Activated CD4-positive, alpha-beta memory T cell treated with anti-CD3 and anti-CD28 coated beads, Interleukin-2, amount 10 ng/mL, durations not matched to agents 7 days and 5 days (primary cell): ENCODE data around the gene ELMO1. TPM values are rescaled to one million over a fixed set of nuclear protein-coding genes. Genes with fewer than 3 reads are reported as not detected.

ENCODE experiments used
- CTCF ChIA-PET: fragments of 350-600 bp; sonication (Branson Sonifier 250); formaldehyde crosslinking; loops from one replicate; lab custom pipeline; 2021; ENCODE audit warnings: antibody characterized with exemption, inconsistent platforms; lab: Charles Lee
- POLR2A ChIA-PET: fragments of 350-600 bp; sonication (Branson Sonifier 250); formaldehyde crosslinking; loops from one replicate; lab custom pipeline; 2021; ENCODE audit warnings: antibody characterized with exemption; lab: Charles Lee
- DNase-seq: peaks from one replicate; pipeline ENCODE4 v3.0.0-alpha.2; 2020
- H3K27ac Mint-ChIP-seq: one replicate; pipeline ENCODE4 v1.8.0; 2021; ENCODE audit warnings: mild to moderate bottlenecking, mixed read lengths
- H3K27me3 Mint-ChIP-seq: one replicate; pipeline ENCODE4 v1.8.0; 2021; ENCODE audit warnings: mixed read lengths
- H3K36me3 Mint-ChIP-seq: one replicate; pipeline ENCODE4 v1.8.0; 2021; ENCODE audit warnings: low read depth, mixed read lengths
- H3K4me1 Mint-ChIP-seq: one replicate; pipeline ENCODE4 v1.8.0; 2021; ENCODE audit warnings: mixed read lengths
- H3K4me3 Mint-ChIP-seq: one replicate; pipeline ENCODE4 v1.8.0; 2021; ENCODE audit warnings: mild to moderate bottlenecking, mixed read lengths
- H3K9me3 Mint-ChIP-seq: one replicate; pipeline ENCODE4 v1.8.0; 2021; ENCODE audit warnings: mixed read lengths
- total RNA-seq, 2 experiments: library from RNA; stranded (reverse); gene quantifications; one replicate each; pipeline ENCODE4 v1.2.3, GENCODE V29; 2021

The ELMO1 gene
- total RNA-seq, 2 experiments from 2014 or later = 100 to 102 TPM

DNA sequence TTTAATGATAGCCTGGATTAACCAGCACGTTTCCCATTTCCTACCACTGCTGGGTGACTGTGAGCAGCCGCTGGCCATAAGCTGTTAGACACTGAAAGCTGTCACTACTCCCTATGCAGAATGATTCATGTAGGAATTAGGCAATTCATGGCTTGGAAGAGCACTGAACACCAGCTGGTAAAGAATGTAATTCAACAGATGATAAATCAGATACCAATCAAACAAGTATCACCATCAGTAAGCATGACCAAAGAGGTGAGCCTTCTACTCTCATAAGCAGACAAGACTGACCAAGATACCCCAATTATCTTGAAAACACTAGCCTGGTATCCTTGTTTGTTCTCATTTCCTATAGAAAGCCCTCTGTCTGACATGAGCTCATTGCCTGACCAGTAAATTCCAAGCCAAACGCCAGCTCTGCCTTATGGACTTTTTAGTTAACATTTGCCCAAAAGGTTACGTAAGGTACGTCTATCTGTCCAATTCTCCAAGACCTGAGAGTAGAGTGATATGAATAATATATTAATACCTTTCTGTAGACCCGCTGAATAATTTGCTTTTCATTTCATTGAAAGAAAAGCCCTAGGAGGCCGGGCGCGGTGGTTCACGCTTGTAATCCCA lies 127.7 kb downstream of the ELMO1 start:
- no peaks in the 10 kb centered on the region for H3K9me3 Mint-ChIP-seq
- DNase-seq = no peak
- H3K27me3 Mint-ChIP-seq = no peaks in the 10 kb centered on the region
- POLR2A ChIA-PET = interaction anchor here (1.1 kb wide), 1 partner anchor 13 kb away, joined by 3 read pairs; no protein-coding TSS in a partner anchor
- H3K4me1 Mint-ChIP-seq = peaks cover 17% of the 10 kb centered on the region
- CTCF ChIA-PET = interaction anchor here (0.7 kb wide), 1 partner anchor 74 kb away, joined by 3 read pairs; no protein-coding TSS in a partner anchor
- H3K4me3 Mint-ChIP-seq = no peak overlapping the region
- H3K27ac Mint-ChIP-seq = no peak overlapping the region
- peaks cover 42% of the 10 kb centered on the region for H3K36me3 Mint-ChIP-seq

GRCh38 chr7:37320140-37320847 lies 128.4 kb downstream of the ELMO1 start:
- H3K9me3 Mint-ChIP-seq = no peaks in the 10 kb centered on the region
- ChIA-PET POLR2A (interaction anchor here (0.7 to 0.8 kb wide), 2 partner anchors 33 to 172 kb away, joined by 3 read pairs; no protein-coding TSS in a partner anchor), CTCF (no interaction called here)
- H3K27ac Mint-ChIP-seq = no peak overlapping the region
- no peaks in the 10 kb centered on the region for H3K27me3 Mint-ChIP-seq
- DNase-seq = no peak
- H3K4me3 Mint-ChIP-seq = no peak overlapping the region
- peaks cover 40% of the 10 kb centered on the region for H3K36me3 Mint-ChIP-seq
- H3K4me1 Mint-ChIP-seq = peaks cover 22% of the 10 kb centered on the region

GRCh38 chr7:37318541-37318940 lies 130.1 kb downstream of the ELMO1 start:
- POLR2A ChIA-PET = no interaction called here
- Mint-ChIP-seq H3K9me3 (no peaks in the 10 kb centered on the region), H3K36me3 (peaks cover 42% of the 10 kb centered on the region), H3K4me1 (peaks cover 33% of the 10 kb centered on the region), H3K4me3 (no peak overlapping the region), H3K27me3 (no peaks in the 10 kb centered on the region), H3K27ac (no peak overlapping the region)
- DNase-seq = no peak
- CTCF ChIA-PET = no interaction called here

DNA sequence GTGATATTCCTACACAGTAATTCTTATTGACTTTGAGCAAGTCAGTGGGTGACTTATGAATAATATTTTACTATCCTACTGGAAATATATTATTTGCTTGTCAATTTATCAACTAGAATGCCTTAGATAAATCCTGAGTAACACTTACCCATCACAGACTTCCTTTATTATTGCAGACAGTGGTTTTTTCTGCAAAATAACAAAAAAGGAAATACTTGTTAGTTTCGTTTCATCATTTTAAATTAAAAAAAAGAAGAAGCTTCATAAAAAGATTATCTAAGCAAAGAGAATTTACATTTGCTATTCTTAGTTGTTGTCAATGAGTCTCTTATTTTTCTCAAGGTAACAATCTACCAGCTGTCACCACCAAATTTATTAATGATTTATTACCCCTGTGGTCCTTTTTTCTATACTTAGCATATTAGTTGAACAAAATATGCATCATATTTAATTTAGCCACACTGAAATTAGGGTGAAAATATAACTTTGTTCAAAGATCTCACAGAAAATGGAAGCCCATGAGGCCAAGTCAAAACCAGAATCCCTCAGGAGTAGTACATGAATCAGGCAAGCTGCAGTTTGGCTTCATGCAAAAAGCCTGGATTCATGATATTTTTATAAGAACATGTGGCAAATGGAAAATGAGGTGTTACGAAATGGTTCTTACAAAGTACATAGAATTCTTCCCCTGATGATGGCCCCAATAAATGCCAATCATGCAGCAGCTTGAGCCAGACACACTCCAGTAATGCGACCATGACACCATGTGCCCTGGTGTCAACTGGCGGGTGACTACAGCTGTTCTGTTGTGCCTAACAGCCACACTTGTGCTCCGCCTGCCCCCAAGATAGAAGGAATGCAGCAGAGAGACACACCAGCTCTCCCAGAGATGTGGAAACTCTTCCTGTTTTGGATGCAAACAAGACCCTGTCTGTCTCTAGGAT lies 132.6 kb downstream of the ELMO1 start:
- H3K27me3 Mint-ChIP-seq = no peaks in the 10 kb centered on the region
- H3K9me3 Mint-ChIP-seq = no peaks in the 10 kb centered on the region
- peaks cover 51% of the 10 kb centered on the region for H3K4me1 Mint-ChIP-seq
- ChIA-PET CTCF (interaction anchor here (0.7 to 1.7 kb wide), 3 partner anchors 26 to 39 kb away, joined by 3 read pairs; no protein-coding TSS in a partner anchor), POLR2A (interaction anchor here (1.2 kb wide), 1 partner anchor 10 kb away, joined by 3 read pairs; no protein-coding TSS in a partner anchor)
- H3K36me3 Mint-ChIP-seq = peaks cover 56% of the 10 kb centered on the region
- DNase-seq = no peak
- H3K27ac Mint-ChIP-seq = peak overlapping the region; percentile 37
- no peak overlapping the region for H3K4me3 Mint-ChIP-seq

DNA sequence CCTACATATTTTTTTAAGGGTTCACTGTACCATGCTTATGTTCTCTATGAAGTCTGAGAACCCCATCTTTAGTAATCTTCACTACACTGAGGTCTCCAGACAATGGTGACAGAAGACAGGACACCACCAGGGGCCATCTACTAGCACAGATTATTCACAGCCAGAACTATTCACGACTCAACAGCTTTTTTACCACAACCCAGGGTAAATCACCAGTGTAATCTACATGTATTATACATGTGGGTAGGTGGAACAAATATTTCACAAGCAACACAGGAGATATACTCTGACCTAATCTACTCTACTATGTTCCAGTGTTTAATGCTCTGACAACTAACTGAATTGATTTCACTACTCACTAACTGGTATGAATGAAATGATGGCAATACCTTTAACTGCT lies 136.1 kb downstream of the ELMO1 start:
- peaks cover 74% of the 10 kb centered on the region for H3K4me1 Mint-ChIP-seq
- no peak for DNase-seq
- ChIA-PET CTCF (interaction anchor here (1.0 kb wide), 1 partner anchor 30 kb away, joined by 4 read pairs; no protein-coding TSS in a partner anchor), POLR2A (interaction anchor here (0.8 to 1.3 kb wide), 2 partner anchors 30 to 43 kb away, joined by 3 to 4 read pairs; no protein-coding TSS in a partner anchor)
- no peaks in the 10 kb centered on the region for H3K27me3 Mint-ChIP-seq
- H3K36me3 Mint-ChIP-seq = peaks cover 86% of the 10 kb centered on the region
- H3K4me3 Mint-ChIP-seq = no peak overlapping the region
- H3K9me3 Mint-ChIP-seq = peaks cover 5% of the 10 kb centered on the region
- no peak overlapping the region for H3K27ac Mint-ChIP-seq

GRCh38 chr7:37311355-37311754 lies 137.3 kb downstream of the ELMO1 start:
- ChIA-PET POLR2A (interaction anchor here (1.1 to 2.4 kb wide), 4 partner anchors 26 to 44 kb away, joined by 4 to 11 read pairs (median 6); no protein-coding TSS in a partner anchor), CTCF (no interaction called here)
- Mint-ChIP-seq H3K36me3 (peaks cover 89% of the 10 kb centered on the region), H3K4me1 (peaks cover 64% of the 10 kb centered on the region), H3K27ac (peak overlapping the region; percentile 83), H3K9me3 (peaks cover 7% of the 10 kb centered on the region), H3K4me3 (no peak overlapping the region), H3K27me3 (no peaks in the 10 kb centered on the region)
- DNase-seq = peak; percentile 26

DNA sequence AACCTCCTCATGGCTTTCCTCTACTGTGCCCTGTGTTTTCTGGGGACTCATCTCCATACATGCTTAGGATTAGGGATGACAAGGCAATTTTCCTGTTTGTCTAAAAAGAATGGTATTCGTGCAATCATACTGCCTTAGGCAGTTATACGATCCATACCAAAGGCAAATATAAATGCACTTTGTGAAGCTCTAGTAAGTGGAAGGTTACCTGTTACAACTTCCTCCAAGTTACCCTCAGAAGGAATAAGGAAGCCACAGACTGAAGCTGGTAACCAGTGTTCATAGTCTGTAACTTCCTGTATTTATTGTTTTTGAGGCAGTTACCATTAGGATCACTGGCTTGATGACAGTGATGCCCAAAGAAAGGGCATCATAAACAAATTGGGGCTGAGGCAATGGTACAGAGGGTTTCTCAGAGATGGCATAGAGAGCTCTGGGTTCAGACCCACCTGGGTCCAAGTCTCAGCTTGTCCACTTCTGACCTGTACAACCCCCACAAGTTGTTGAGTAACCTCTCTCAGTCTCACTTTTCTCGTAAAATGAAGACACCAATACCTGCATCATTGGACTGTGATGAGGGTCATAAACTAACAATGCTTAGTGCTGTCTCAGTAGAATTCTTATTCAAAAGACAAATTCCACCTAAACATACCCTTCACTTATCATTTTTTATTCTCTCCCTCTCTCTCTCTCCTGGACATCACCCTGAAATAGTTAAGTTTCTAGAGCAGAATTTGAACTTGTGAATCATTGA lies 138.2 kb downstream of the ELMO1 start:
- H3K4me3 Mint-ChIP-seq = peak overlapping the region; percentile 28
- peaks cover 91% of the 10 kb centered on the region for H3K36me3 Mint-ChIP-seq
- H3K27ac Mint-ChIP-seq = peak overlapping the region; percentile 83
- peaks cover 7% of the 10 kb centered on the region for H3K9me3 Mint-ChIP-seq
- H3K4me1 Mint-ChIP-seq = peaks cover 56% of the 10 kb centered on the region
- CTCF ChIA-PET = interaction anchor here (1.5 to 1.6 kb wide), 2 partner anchors 26 to 43 kb away, joined by 5 read pairs; no protein-coding TSS in a partner anchor
- no peak for DNase-seq
- H3K27me3 Mint-ChIP-seq = no peaks in the 10 kb centered on the region
- POLR2A ChIA-PET = interaction anchor here (1.1 to 2.4 kb wide), 4 partner anchors 27 to 45 kb away, joined by 4 to 11 read pairs (median 6); no protein-coding TSS in a partner anchor

- H3K4me3 Mint-ChIP-seq = no peak overlapping the region
- POLR2A ChIA-PET = interaction anchor here (0.8 to 2.4 kb wide), 2 partner anchors 32 to 44 kb away, joined by 3 to 7 read pairs; no protein-coding TSS in a partner anchor
- H3K27ac Mint-ChIP-seq = peak overlapping the region; percentile 54
- H3K27me3 Mint-ChIP-seq = no peaks in the 10 kb centered on the region
- peaks cover 90% of the 10 kb centered on the region for H3K36me3 Mint-ChIP-seq
- DNase-seq = no peak
- peaks cover 7% of the 10 kb centered on the region for H3K9me3 Mint-ChIP-seq
- CTCF ChIA-PET = interaction anchor here (1.2 to 1.6 kb wide), 3 partner anchors 25 to 44 kb away, joined by 3 to 5 read pairs (median 5); no protein-coding TSS in a partner anchor
- H3K4me1 Mint-ChIP-seq = peaks cover 51% of the 10 kb centered on the region
These were observed 139.2 kb downstream of the ELMO1 start for GRCh38 chr7:37309493-37309892.

DNA sequence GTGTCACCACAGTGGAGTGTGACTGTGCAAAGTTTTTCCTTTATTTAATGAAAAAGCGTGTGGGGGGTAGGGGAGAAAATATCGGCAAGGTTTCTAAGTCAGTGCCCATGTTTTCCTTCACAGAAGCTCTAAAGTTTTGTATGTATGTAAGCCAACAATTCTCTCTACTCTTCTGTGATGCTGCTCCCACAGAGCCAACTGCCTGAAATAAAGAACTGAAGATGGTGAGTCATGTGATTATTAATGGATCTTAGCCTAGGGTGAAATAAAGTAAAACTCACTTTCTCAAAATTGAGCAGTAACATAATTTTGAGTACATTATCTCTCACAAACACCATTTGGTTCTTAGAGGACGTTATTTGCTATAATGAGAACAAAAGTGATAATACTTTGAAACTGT lies 143.7 kb downstream of the ELMO1 start:
- H3K9me3 Mint-ChIP-seq = peaks cover 15% of the 10 kb centered on the region
- CTCF ChIA-PET = no interaction called here
- no peak overlapping the region for H3K27ac Mint-ChIP-seq
- DNase-seq = no peak
- H3K27me3 Mint-ChIP-seq = no peaks in the 10 kb centered on the region
- no peak overlapping the region for H3K4me3 Mint-ChIP-seq
- peaks cover 90% of the 10 kb centered on the region for H3K36me3 Mint-ChIP-seq
- POLR2A ChIA-PET = no interaction called here
- peaks cover 16% of the 10 kb centered on the region for H3K4me1 Mint-ChIP-seq

DNA sequence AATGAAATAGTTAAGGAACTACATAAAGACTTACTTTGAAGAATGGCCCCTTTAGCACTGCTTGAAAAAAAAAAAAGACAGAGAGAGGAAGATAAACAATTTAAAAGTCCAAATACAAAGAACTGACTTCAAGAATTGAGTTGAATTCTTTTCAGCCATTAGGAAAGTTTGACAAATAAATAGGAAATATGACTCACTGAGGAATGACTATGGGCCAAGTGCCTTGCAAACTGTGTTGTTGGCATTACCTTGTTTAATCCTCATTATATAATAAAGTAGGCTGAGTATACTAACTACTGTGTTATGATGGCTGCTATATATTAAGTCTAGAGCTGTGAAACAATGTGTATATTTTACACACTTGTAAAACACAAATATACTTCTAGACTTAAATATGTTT lies 151.1 kb downstream of the ELMO1 start:
- peaks cover 24% of the 10 kb centered on the region for H3K36me3 Mint-ChIP-seq
- no peaks in the 10 kb centered on the region for H3K4me1 Mint-ChIP-seq
- DNase-seq = no peak
- CTCF ChIA-PET = interaction anchor here (0.6 kb wide), 1 partner anchor 31 kb away, joined by 4 read pairs; no protein-coding TSS in a partner anchor
- peaks cover 6% of the 10 kb centered on the region for H3K9me3 Mint-ChIP-seq
- no peaks in the 10 kb centered on the region for H3K27me3 Mint-ChIP-seq
- no peak overlapping the region for H3K4me3 Mint-ChIP-seq
- no peak overlapping the region for H3K27ac Mint-ChIP-seq
- POLR2A ChIA-PET = no interaction called here

DNA sequence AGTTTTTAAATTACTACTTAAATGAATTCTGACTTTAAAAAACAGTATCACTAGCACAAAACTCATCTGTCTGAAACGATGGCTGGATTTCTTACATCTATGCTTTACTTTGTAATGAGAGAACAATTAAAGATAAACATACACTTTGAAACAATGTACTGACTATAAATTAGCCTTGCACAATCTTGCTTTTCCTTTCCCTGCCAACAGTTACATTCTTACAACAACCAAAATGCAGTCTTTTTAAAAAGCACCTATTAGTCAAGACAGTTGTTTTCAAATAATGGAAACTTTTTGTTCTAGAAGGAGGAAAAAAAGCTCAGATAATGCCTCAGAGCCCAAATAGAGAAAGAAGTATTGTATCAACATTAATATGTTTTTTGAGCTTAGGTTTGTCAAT lies 153.3 kb downstream of the ELMO1 start:
- Mint-ChIP-seq H3K9me3 (no peaks in the 10 kb centered on the region), H3K27ac (no peak overlapping the region)

More for the DNA sequence above, 153.3 kb downstream of the ELMO1 start:
- H3K36me3 Mint-ChIP-seq = peaks cover 14% of the 10 kb centered on the region
- POLR2A ChIA-PET = no interaction called here
- H3K4me1 Mint-ChIP-seq = no peaks in the 10 kb centered on the region
- CTCF ChIA-PET = interaction anchor here (1.1 to 1.5 kb wide), 3 partner anchors 9 to 127 kb away, joined by 3 to 6 read pairs (median 3); no protein-coding TSS in a partner anchor
- H3K27me3 Mint-ChIP-seq = no peaks in the 10 kb centered on the region
- H3K4me3 Mint-ChIP-seq = no peak overlapping the region
- no peak for DNase-seq
